KMS-11 (cell line): ENCODE data around the gene PLXNA4.

ENCODE experiments used
- H2AFZ ChIP-seq: fragments of 200-600 bp; sonication (generic); 2 replicates; pipeline ENCODE4 v1.6.1; 2016; ENCODE audit warnings: antibody characterized with exemption, mixed run types, low read depth
- H3K27ac ChIP-seq: fragments of 200-600 bp; sonication (generic); 2 replicates; pipeline ENCODE4 v1.6.1; 2016; ENCODE audit warnings: mild to moderate bottlenecking, mixed run types
- H3K27me3 ChIP-seq: fragments of 200-600 bp; sonication (generic); 2 replicates; pipeline ENCODE4 v1.6.1; 2017; ENCODE audit warnings: mild to moderate bottlenecking, low read depth, mixed run types, moderate library complexity; ENCODE audit not compliant: insufficient read depth
- H3K36me3 ChIP-seq: fragments of 200-600 bp; sonication (generic); 2 replicates; pipeline ENCODE4 v1.6.1; 2017; ENCODE audit warnings: mild to moderate bottlenecking, mixed run types; ENCODE audit not compliant: insufficient read depth
- H3K4me1 ChIP-seq: fragments of 200-600 bp; sonication (generic); 2 replicates; pipeline ENCODE4 v1.6.1; 2016; ENCODE audit warnings: mild to moderate bottlenecking, low read depth, mixed run types; ENCODE audit not compliant: poor library complexity, severe bottlenecking
- H3K4me2 ChIP-seq: fragments of 200-600 bp; sonication (generic); 2 replicates; pipeline ENCODE4 v1.7.0; 2016; ENCODE audit warnings: mild to moderate bottlenecking, mixed run types
- H3K4me3 ChIP-seq: fragments of 200-600 bp; sonication (generic); IDR thresholded peaks from 2 replicates; pipeline ENCODE4 v1.6.1; 2017; ENCODE audit warnings: low read depth, low read length, mixed read lengths; ENCODE audit not compliant: insufficient read depth
- H3K79me2 ChIP-seq: fragments of 200-600 bp; sonication (generic); 2 replicates; pipeline ENCODE4 v1.6.1; 2016; ENCODE audit warnings: low read depth, mixed run types; ENCODE audit not compliant: insufficient read depth
- H3K9ac ChIP-seq: fragments of 200-600 bp; sonication (generic); 2 replicates; pipeline ENCODE4 v1.6.1; 2016; ENCODE audit warnings: mild to moderate bottlenecking, mixed run types
- H4K20me1 ChIP-seq: fragments of 200-600 bp; sonication (generic); 2 replicates; pipeline ENCODE4 v1.6.1; 2016; ENCODE audit warnings: mild to moderate bottlenecking, mixed run types; ENCODE audit not compliant: insufficient read depth
- CTCF ChIP-seq: fragments of 200-600 bp; sonication (generic); conservative IDR thresholded peaks from 2 replicates; pipeline ENCODE4 v1.6.1; 2017; ENCODE audit warnings: low read depth, mild to moderate bottlenecking, antibody characterized with exemption, low read length, moderate library complexity, mixed read lengths

The PLXNA4 gene

GRCh38 chr7:132377015-132377414 lies 199.3 kb downstream of the PLXNA4 start:
- Histone ChIP-seq H3K4me1 (no peaks in the 10 kb centered on the region), H3K27ac (no peak overlapping the region), H4K20me1 (no peaks in the 10 kb centered on the region), H3K4me2 (no peak overlapping the region), H3K79me2 (no peaks in the 10 kb centered on the region), H3K4me3 (no peak overlapping the region), H3K27me3 (no peaks in the 10 kb centered on the region), H3K9ac (no peak overlapping the region), H2AFZ (no peak overlapping the region), H3K36me3 (no peaks in the 10 kb centered on the region)
- no peak for TF ChIP-seq CTCF

GRCh38 chr7:132376361-132377013 lies 199.8 kb downstream of the PLXNA4 start:
- H3K27me3 ChIP-seq: no peaks in the 10 kb centered on the region
- H3K36me3 ChIP-seq: no peaks in the 10 kb centered on the region
- no peaks in the 10 kb centered on the region for H4K20me1 ChIP-seq
- no peaks in the 10 kb centered on the region for H3K79me2 ChIP-seq
- H2AFZ ChIP-seq: no peak overlapping the region
- TF ChIP-seq CTCF: no peak
- H3K9ac ChIP-seq: no peak overlapping the region
- H3K27ac ChIP-seq: no peak overlapping the region
- no peaks in the 10 kb centered on the region for H3K4me1 ChIP-seq
- H3K4me2 ChIP-seq: no peak overlapping the region
- no peak overlapping the region for H3K4me3 ChIP-seq

- H3K36me3 ChIP-seq: no peaks in the 10 kb centered on the region
- no peak overlapping the region for H2AFZ ChIP-seq
- no peaks in the 10 kb centered on the region for H3K79me2 ChIP-seq
- H3K9ac ChIP-seq: no peak overlapping the region
- no peak for TF ChIP-seq CTCF
- H3K27ac ChIP-seq: no peak overlapping the region
- H3K4me2 ChIP-seq: no peak overlapping the region
- H3K4me3 ChIP-seq: no peak overlapping the region
- no peaks in the 10 kb centered on the region for H4K20me1 ChIP-seq
- H3K27me3 ChIP-seq: no peaks in the 10 kb centered on the region
- no peaks in the 10 kb centered on the region for H3K4me1 ChIP-seq
Observed at GRCh38 chr7:132373879-132374278, 202.4 kb downstream of the PLXNA4 start.

- Histone ChIP-seq H4K20me1 (no peaks in the 10 kb centered on the region), H2AFZ (no peak overlapping the region), H3K36me3 (no peaks in the 10 kb centered on the region), H3K4me1 (no peaks in the 10 kb centered on the region), H3K4me3 (no peak overlapping the region), H3K27ac (no peak overlapping the region), H3K27me3 (no peaks in the 10 kb centered on the region), H3K79me2 (no peaks in the 10 kb centered on the region), H3K4me2 (no peak overlapping the region), H3K9ac (no peak overlapping the region)
- no peak for TF ChIP-seq CTCF
Observed at GRCh38 chr7:132373041-132373440, 203.2 kb downstream of the PLXNA4 start.
